ENCODE results near the gene RBM15B.

The RBM15B gene

GRCh38 chr3:51388286-51389029 is 2.6 kb upstream of the RBM15B start:
- no peak for TF ChIP-seq CTCF (IDR thresholded peaks at IDR 0.05)
- peak overlapping the region; percentile 34 for H3K4me3 Mint-ChIP-seq
- peaks cover 47% of the 10 kb centered on the region for H3K36me3 Mint-ChIP-seq (ENCODE audit: low read depth)
- no peak for DNase-seq
- H3K9me3 Mint-ChIP-seq = peaks cover 10% of the 10 kb centered on the region
- peak overlapping the region; percentile 71 for H3K27ac Mint-ChIP-seq
- H3K27me3 Mint-ChIP-seq (ENCODE audit: low read depth, poor library complexity) = no peaks in the 10 kb centered on the region
- H3K4me1 Mint-ChIP-seq = peaks cover 55% of the 10 kb centered on the region

- TF ChIP-seq CTCF (IDR thresholded peaks at IDR 0.05) = peak; percentile 64
- H3K36me3 Mint-ChIP-seq (ENCODE audit: low read depth) = peaks cover 59% of the 10 kb centered on the region
- peak overlapping the region; percentile 8 for H3K4me3 Mint-ChIP-seq
- peak overlapping the region; percentile 61 for H3K27ac Mint-ChIP-seq
- peaks cover 57% of the 10 kb centered on the region for H3K4me1 Mint-ChIP-seq
- peak; percentile 70 for DNase-seq
- H3K27me3 Mint-ChIP-seq (ENCODE audit: low read depth, poor library complexity) = no peaks in the 10 kb centered on the region
- H3K9me3 Mint-ChIP-seq = peaks cover 19% of the 10 kb centered on the region
These were observed 1.5 kb upstream of the RBM15B start for GRCh38 chr3:51389423-51390183.

GRCh38 chr3:51390246-51391074 is 625 bp upstream of the RBM15B start:
- Mint-ChIP-seq H3K9me3 (peaks cover 23% of the 10 kb centered on the region), H3K36me3 (ENCODE audit: low read depth) (peaks cover 67% of the 10 kb centered on the region), H3K27me3 (ENCODE audit: low read depth, poor library complexity) (no peaks in the 10 kb centered on the region), H3K27ac (peak overlapping the region; percentile 42), H3K4me3 (peak overlapping the region; percentile 57), H3K4me1 (peaks cover 64% of the 10 kb centered on the region)
- peak; percentile 24 for DNase-seq
- peak; percentile 76 for TF ChIP-seq CTCF (IDR thresholded peaks at IDR 0.05)

GRCh38 chr3:51391566-51392354 is 675 bp downstream of the RBM15B start:
- H3K27me3 Mint-ChIP-seq (ENCODE audit: low read depth, poor library complexity) = no peaks in the 10 kb centered on the region
- peak overlapping the region; percentile 84 for H3K4me3 Mint-ChIP-seq
- TF ChIP-seq CTCF (IDR thresholded peaks at IDR 0.05) = no peak
- H3K9me3 Mint-ChIP-seq = peaks cover 23% of the 10 kb centered on the region
- H3K36me3 Mint-ChIP-seq (ENCODE audit: low read depth) = peaks cover 67% of the 10 kb centered on the region
- peak; percentile 63 for DNase-seq
- peaks cover 59% of the 10 kb centered on the region for H3K4me1 Mint-ChIP-seq
- H3K27ac Mint-ChIP-seq = peak overlapping the region; percentile 87

- DNase-seq = no peak
- Mint-ChIP-seq H3K36me3 (ENCODE audit: low read depth) (peaks cover 66% of the 10 kb centered on the region), H3K9me3 (peaks cover 23% of the 10 kb centered on the region), H3K27ac (peak overlapping the region; percentile 64), H3K27me3 (ENCODE audit: low read depth, poor library complexity) (no peaks in the 10 kb centered on the region), H3K4me1 (peaks cover 58% of the 10 kb centered on the region), H3K4me3 (peak overlapping the region; percentile 84)
- TF ChIP-seq CTCF (IDR thresholded peaks at IDR 0.05) = no peak
These were observed 1.5 kb downstream of the RBM15B start for GRCh38 chr3:51392355-51393133.
